ENCODE results near the gene DYDC1.

The DYDC1 gene

GRCh38 chr10:80356989-80357850, 665 bp upstream of the DYDC1 start:
- Histone ChIP-seq H3K4me2 (ENCODE audit: low read depth, low read length, poor library complexity, severe bottlenecking) (no peak overlapping the region), H3K4me3 (ENCODE audit: insufficient read depth, low read length, poor library complexity, severe bottlenecking) (no peak overlapping the region), H3K9me2 (replicated peaks; ENCODE audit: insufficient read depth, low read length) (no peaks in the 10 kb centered on the region), H3K27me3 (ENCODE audit: low read length) (no peaks in the 10 kb centered on the region), H4K20me1 (ENCODE audit: low read depth, low read length) (no peaks in the 10 kb centered on the region), H2AFZ (ENCODE audit: low read depth, low read length, severe bottlenecking) (no peak overlapping the region), H3K79me2 (ENCODE audit: insufficient read depth, low read length) (no peaks in the 10 kb centered on the region), H3K9me3 (ENCODE audit: insufficient read depth, low read length) (no peaks in the 10 kb centered on the region), H3K36me3 (ENCODE audit: low read length) (no peaks in the 10 kb centered on the region), H3F3A (ENCODE audit: insufficient read depth) (no peaks in the 10 kb centered on the region), H3K9ac (ENCODE audit: low read length) (no peak overlapping the region), H3K27ac (ENCODE audit: low read depth, low read length) (no peak overlapping the region)
- no peak for TF ChIP-seq EZH2phosphoT487 (conservative IDR thresholded peaks at IDR 0.05; ENCODE audit: low read length)
- no peak for TF ChIP-seq CTCF (IDR thresholded peaks at IDR 0.05; ENCODE audit: insufficient read depth, low read length, poor library complexity, severe bottlenecking)

- H2AFZ ChIP-seq (ENCODE audit: low read depth, low read length, severe bottlenecking): no peak overlapping the region
- no peaks in the 10 kb centered on the region for H3K9me3 ChIP-seq (ENCODE audit: insufficient read depth, low read length)
- no peaks in the 10 kb centered on the region for H3K79me2 ChIP-seq (ENCODE audit: insufficient read depth, low read length)
- H4K20me1 ChIP-seq (ENCODE audit: low read depth, low read length): no peaks in the 10 kb centered on the region
- no peak overlapping the region for H3K27ac ChIP-seq (ENCODE audit: low read depth, low read length)
- no peaks in the 10 kb centered on the region for H3K27me3 ChIP-seq (ENCODE audit: low read length)
- no peak overlapping the region for H3K4me3 ChIP-seq (ENCODE audit: insufficient read depth, low read length, poor library complexity, severe bottlenecking)
- H3K9ac ChIP-seq (ENCODE audit: low read length): no peak overlapping the region
- TF ChIP-seq EZH2phosphoT487 (conservative IDR thresholded peaks at IDR 0.05; ENCODE audit: low read length) (no peak), CTCF (IDR thresholded peaks at IDR 0.05; ENCODE audit: insufficient read depth, low read length, poor library complexity, severe bottlenecking) (no peak)
- H3K4me2 ChIP-seq (ENCODE audit: low read depth, low read length, poor library complexity, severe bottlenecking): no peak overlapping the region
- no peaks in the 10 kb centered on the region for H3F3A ChIP-seq (ENCODE audit: insufficient read depth)
- H3K36me3 ChIP-seq (ENCODE audit: low read length): no peaks in the 10 kb centered on the region
- no peaks in the 10 kb centered on the region for H3K9me2 ChIP-seq (replicated peaks; ENCODE audit: insufficient read depth, low read length)
These were observed 5.3 kb downstream of the DYDC1 start for GRCh38 chr10:80351220-80351619.

- no peak overlapping the region for H3K9ac ChIP-seq (ENCODE audit: low read length)
- no peaks in the 10 kb centered on the region for H3F3A ChIP-seq (ENCODE audit: insufficient read depth)
- H2AFZ ChIP-seq (ENCODE audit: low read depth, low read length, severe bottlenecking): no peak overlapping the region
- no peaks in the 10 kb centered on the region for H3K9me3 ChIP-seq (ENCODE audit: insufficient read depth, low read length)
- H4K20me1 ChIP-seq (ENCODE audit: low read depth, low read length): no peaks in the 10 kb centered on the region
- H3K36me3 ChIP-seq (ENCODE audit: low read length): no peaks in the 10 kb centered on the region
- no peaks in the 10 kb centered on the region for H3K9me2 ChIP-seq (replicated peaks; ENCODE audit: insufficient read depth, low read length)
- TF ChIP-seq EZH2phosphoT487 (conservative IDR thresholded peaks at IDR 0.05; ENCODE audit: low read length): no peak
- no peak for TF ChIP-seq CTCF (IDR thresholded peaks at IDR 0.05; ENCODE audit: insufficient read depth, low read length, poor library complexity, severe bottlenecking)
- no peaks in the 10 kb centered on the region for H3K79me2 ChIP-seq (ENCODE audit: insufficient read depth, low read length)
- H3K27ac ChIP-seq (ENCODE audit: low read depth, low read length): no peak overlapping the region
- no peak overlapping the region for H3K4me2 ChIP-seq (ENCODE audit: low read depth, low read length, poor library complexity, severe bottlenecking)
- H3K4me3 ChIP-seq (ENCODE audit: insufficient read depth, low read length, poor library complexity, severe bottlenecking): no peak overlapping the region
- H3K27me3 ChIP-seq (ENCODE audit: low read length): no peaks in the 10 kb centered on the region
These were observed 6.3 kb downstream of the DYDC1 start for GRCh38 chr10:80350251-80350650.
